Stimulated activated CD8-positive, alpha-beta memory T cell treated with anti-CD3 and anti-CD28 coated beads, Interleukin-7, amount 100 ng/mL, for 48 hours (primary cell): ENCODE measurements around the gene RABGGTA.

Experiments used
- DNase-seq, 2 donors: peaks; one replicate each; pipeline ENCODE4 v3.0.0-alpha.2; 2020; ENCODE audit warnings: low read depth in 1 of 2; ENCODE audit errors: extremely low read depth in 1 of 2

RABGGTA gene

GRCh38 chr14:24304019-24304387 is 32.6 kb upstream of the RABGGTA start:
- DNase-seq, result no peak

DNA sequence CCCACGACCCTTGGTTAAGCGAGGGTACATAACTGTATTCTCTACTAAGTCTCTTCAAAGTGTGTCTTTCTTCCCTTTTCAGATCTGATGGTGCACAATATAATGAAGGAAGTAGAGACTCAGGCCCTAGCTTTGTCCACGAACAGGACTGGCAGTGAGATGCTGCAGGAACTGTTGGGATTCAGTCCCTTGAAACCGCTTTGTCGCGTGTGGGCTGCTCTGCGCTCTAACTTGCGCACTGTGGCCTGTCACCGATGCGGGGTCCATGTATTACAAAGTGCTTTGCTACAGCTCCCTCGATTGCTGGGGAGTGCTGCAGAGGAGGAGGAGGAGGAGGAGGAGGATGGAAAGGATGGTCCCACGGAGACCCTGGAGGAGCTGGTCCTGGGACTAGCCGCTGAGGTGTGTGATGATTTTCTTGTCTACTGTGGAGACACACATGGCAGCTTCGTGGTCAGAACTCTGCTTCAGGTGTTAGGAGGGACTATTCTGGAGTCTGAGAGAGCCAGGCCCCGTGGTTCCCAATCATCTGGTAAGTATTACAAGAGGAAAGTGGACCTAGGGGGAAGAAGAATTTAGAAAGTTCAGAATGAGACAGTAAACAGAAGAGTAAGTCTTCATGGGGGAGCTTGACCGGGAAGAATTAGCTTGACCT is 29.1 kb upstream of the RABGGTA start:
- DNase-seq, result no peak

DNA sequence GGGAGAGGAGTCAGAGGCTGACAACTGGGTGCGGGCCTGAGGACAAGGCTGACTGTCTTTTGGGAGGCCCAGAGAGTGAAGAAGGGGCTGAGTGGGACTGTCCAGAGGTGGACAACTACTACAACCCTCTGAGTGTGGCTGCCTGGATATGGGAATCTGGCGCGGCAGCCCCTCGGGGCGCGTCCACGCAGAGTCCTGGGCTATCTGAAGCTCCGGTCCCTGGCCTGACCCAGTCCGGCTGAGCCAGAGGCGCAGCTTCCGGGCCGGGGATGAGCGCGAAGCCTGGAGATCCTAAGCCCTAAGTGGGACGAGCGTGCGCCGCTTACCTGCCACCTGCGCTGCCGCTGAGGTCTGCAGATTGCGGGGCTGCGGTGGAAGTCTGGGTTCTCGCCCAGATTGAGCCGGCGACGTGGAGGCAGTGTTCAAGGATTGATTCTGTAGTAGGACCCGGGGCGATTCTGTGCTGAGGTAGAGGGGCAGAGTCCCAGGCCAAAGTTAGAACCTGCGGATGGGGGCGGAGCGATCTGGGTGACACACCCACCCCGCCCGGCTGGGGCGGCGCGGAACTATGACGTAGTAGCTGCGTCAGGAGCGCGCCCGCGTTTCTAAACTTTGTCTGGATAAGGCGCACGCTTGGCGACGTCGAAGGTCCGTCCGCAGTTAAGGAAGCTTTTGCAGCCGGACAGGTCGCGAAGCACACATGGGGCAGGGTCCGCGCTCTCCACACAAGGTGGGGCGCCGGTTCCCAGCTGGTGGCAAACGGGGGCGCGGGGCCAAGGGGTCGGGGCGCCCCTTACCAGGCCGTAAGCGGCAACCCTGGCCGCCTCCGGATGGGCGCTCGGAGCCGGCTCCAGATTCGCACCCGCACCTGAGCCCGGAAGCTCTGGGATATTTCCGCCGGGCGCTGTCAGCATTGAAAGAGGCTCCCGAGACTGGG is 28.1 kb upstream of the RABGGTA start, which contains the start of the genes DHRS1 and NOP9:
TSS of gene DHRS1 (minus strand) at position 526 of the 937 bp plus-strand sequence. CDS start 674 bp downstream, outside the sequence.
TSS of gene NOP9 (plus strand) at position 596 of the 937 bp plus-strand sequence. CDS start at position 701, 105 bp downstream.
- peak; percentile 75 to 79 for DNase-seq

DNA sequence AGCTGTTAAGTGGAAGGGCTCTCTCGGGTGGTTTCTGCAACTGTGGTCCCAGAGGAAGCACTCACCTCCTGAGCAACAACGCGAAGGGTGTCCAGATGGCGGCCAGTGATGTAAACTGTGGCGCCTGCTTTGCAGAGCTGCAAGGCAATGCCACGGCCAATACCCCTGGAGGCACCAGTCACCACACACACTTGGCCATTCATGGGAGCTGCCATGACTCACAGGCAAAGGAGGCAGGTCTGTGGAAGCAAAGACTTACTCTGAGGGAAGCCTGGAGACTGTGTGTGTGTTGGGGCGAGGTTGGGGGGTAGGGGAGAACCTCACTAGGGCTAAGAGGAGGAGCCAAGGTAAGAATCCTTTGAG is 27.5 kb upstream of the RABGGTA start:
- DNase-seq, result no peak

DNA sequence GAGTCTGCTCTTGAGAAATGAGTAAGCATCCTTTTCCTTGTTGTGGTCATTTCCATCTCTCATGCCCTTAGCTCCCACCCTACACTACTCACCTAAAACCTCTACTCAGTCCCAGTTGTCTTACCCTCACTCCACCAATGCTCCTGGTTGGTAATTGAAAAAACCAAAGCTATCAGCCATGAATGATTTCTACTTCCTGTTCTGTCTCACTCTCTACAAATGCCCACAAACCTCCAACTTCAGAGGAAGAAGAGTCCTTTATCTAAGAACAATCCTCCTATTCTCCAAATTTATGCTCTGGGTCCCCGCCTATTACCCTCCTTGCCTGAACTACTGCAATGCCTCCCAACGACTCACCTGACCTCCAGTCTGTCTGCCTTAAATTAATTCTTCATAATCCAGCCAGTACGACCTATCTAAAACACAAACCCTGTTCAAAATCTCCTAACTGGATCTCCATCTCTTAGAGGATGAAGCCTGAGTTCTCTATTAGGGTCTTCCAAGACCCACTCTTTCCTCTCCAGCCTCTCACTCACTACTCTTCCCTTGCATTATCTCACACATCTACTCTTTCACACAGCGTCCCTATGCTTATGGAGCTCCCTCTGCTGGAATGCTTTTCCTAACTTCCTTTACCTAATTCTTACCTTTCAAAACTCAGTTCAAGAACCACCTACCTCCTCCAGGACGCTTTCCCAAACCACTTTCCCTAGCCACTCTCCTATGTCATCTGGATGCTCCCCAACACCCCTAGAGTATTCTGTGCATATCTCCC is 26.0 kb upstream of the RABGGTA start:
- DNase-seq, result no peak

DNA sequence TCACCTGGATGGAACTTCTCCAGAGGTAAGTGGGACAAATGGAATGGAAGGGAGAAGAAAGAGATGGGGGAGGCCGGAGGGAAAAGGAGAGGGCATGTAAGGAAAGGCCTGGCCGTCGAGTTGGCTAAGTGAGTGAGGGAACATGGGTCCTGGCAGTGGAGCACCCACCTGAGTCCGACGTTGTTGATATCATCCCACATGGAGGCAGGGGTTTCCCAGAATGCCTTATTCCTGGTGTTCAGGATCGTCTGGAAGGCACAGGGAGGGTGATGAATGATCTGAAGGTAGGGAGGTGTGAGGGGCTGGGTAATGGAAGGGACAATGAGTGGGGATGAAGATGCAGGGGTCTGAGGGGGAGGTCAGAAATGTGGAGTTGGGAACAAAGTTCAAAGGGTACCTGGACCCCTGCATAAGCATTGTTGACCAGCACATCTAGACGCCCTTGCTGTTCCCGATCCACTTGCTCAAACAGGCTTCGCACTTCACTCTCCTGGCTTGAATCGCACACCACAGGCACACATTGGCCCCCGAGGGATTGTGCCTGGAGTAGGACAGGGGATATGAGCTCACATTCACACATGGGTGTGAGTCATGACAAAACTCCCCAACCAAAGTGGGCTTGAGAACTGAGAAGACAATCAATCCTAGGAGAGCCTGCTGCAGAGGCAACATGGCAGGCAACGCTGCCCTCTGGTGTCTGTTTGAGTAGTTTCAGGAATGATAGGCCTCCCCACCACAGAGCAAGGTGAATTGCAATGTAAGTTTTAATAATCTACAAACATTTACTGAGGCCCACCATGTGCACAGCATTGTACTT is 25.2 kb upstream of the RABGGTA start:
- peak; percentile 37 to 63 for DNase-seq

- DNase-seq, result no peak
Observed at GRCh38 chr14:24293525-24293924, 22.1 kb upstream of the RABGGTA start.

- no peak for DNase-seq
Observed at GRCh38 chr14:24292118-24292807, 20.9 kb upstream of the RABGGTA start.

- no peak for DNase-seq
Observed at GRCh38 chr14:24291446-24292117, 20.2 kb upstream of the RABGGTA start.

DNA sequence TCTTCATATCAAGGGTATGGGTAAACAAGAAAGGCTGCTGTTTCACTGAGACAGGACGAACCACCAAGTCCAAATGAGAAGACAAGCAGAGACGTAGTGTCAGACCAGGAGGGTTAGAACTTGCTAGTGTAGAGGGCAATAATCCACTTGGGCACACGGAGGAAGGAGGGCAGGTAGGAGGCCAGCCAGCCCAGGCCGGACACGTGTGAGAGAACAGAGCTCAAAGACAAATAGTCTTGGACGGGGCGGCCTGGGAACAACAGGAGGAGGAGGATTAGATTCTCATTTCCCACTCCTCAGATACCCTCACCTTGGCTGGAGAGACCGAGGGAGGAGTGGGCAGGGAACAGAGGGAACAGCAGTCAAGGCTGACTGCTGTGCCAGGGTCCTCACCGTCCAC is 19.3 kb upstream of the RABGGTA start:
- no peak for DNase-seq

- DNase-seq, result peak in 1 of 2 donors; percentile 82
Observed at GRCh38 chr14:24289649-24290280, 18.4 kb upstream of the RABGGTA start.

GRCh38 chr14:24286996-24287395 is 15.6 kb upstream of the RABGGTA start:
- DNase-seq, result no peak

- DNase-seq, result no peak
Observed at GRCh38 chr14:24285351-24285750, 14.0 kb upstream of the RABGGTA start.

GRCh38 chr14:24284501-24285035 is 13.2 kb upstream of the RABGGTA start:
- no peak for DNase-seq

- DNase-seq, result no peak
Observed at GRCh38 chr14:24283796-24284460, 12.5 kb upstream of the RABGGTA start.

DNA sequence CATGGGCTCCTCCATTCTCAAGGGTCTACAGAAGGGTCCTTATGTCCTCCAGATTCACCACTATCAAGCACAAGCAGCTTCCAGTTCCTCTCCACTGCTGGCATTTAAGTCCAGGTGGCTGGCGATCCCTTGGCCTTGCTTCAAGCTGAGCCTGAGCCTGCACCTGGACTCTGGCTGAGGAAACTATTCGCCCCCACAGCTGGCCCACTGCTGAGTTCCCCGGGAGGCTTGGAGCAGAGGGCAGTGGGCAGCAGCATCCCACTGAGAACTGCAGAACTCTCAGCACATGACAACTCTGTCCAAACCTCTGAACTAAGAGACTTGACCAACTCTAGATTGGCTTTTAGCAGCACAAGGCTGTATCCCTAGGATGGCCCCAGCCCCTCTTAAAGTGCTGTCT is 11.3 kb upstream of the RABGGTA start:
- no peak for DNase-seq

DNA sequence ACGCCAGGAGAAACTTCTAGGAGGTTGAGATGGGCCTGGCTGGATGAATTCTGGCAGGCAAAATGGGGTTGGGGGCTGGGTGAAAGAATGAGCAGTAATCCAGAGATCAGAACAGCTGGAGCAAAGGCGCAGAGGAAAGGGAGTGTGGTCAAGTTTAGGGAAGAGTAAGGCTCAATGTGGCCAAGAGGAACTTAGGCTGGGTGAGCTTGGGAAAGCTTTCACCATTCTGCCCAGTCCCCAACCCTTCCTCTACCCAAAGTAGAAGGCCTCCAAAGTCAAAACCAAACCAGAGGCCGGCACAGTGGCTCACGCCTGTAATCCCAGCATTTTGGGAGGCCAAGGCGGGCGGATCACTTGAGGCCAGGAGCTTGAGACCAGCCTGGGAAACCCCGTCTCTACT is 10.2 kb upstream of the RABGGTA start:
- DNase-seq, result no peak
